ENCODE measurements around the gene DCLK1.

DNA sequence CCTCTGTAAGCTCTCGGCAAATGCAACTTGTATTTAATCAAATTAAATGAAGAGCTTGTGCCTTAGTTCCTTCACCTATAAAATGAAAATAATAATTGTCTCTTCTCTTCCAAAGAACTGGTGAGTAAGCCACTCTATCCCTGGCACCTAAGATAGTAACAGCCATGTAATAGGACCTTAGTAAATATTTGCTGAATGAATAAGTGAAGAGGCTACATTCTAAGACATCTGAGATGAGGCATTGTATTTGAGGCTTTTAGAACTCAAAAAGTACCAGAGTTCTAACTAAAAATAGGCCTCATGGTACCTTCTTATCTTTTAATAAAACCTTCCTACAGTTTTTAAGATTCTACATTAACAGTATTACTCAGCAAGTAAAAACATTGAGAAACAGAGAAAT is 17.3 kb upstream of the DCLK1 start:
- TF ChIP-seq EZH2 (IDR thresholded peaks at IDR 0.05; ENCODE audit: insufficient read depth, poor library complexity, severe bottlenecking) = no peak
- no peak for TF ChIP-seq EZH2phosphoT487 (IDR thresholded peaks at IDR 0.05; ENCODE audit: insufficient read depth, low read depth)
